UCSD-AML1 (cell line): ENCODE results near the gene KCNIP4.
"Not testable (repeated sequence)": the region's sequence is repeated elsewhere in the genome, so short reads cannot be mapped to it uniquely, and the experiment has no call there.

Source experiments
- DNase-seq: peaks from one replicate; lab custom pipeline; 2025; ENCODE audit not compliant: unreplicated experiment; lab: John Stamatoyannopoulos, UW

The KCNIP4 gene

GRCh38 chr4:20805716-20806115 is 1142.9 kb downstream of the KCNIP4 start:
- no peak for DNase-seq

GRCh38 chr4:20787940-20788665 is 1160.5 kb downstream of the KCNIP4 start:
- DNase-seq, result no peak

DNA sequence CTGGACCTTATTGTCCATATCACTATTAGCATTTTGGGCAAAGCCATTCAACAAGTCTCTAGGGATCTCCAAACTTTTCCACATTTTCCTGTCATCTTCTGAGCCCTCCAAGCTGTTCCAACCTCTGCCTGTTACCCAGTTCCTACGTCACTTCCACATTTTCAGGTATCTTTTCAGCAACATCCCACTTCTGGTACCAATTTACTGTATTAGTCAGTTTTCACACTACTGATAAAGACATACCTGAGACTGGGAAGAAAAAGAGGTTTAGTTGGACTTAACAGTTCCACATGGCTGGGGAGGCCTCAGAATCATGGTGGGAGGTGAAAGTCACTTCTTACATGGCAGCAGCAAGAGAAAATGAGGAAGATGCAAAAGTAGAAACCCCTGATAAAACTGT is 1165.4 kb downstream of the KCNIP4 start:
- not testable (repeated sequence) for DNase-seq

DNA sequence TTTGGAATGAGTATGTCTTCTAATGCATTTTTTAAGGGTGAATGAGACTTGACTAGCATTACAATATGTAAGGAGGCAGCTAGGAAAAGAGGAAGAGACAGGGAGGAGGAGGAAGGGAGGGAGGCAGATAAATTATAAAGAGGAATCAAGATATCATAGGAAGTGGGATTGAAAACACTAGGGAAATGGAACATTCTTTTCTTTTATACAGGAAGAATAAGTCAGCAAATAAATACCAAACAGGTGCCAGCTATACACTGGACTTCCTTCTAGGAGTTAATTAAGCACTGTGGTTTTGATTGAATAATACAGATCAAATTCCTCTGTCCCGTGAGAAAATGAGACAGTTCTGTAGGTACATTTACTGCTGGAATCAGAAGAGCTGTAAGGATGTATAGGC is 1169.7 kb downstream of the KCNIP4 start:
- no peak for DNase-seq

- peak; percentile 23 for DNase-seq
These were observed 1175.2 kb downstream of the KCNIP4 start for GRCh38 chr4:20773144-20773997.

DNA sequence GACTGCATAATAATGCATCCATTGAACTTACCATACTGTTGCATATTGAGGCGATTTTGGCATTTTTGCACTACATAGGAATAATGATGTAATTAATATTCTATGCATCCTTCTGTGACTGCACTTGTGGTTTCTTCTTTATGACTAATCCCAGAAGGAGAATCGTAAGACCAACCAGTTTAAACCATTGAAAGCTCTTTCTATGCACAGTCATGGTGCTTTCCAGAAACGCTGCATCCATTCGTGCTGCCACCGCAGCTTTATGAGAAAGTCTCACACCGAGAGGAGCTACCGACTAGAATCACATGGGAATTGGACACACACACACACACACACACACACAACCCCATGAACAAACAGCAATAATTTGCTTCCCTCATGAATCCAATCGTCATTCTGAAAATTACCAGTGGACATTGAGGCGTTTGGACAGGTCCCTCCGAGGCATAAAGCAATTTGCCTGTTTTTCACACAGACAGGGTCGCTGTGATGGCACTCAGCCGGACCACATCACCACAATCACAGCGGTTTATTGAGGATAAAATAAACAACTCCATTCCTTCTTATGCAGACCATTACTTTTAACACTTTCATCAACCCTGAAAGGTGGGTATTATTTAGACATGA is 1184.1 kb downstream of the KCNIP4 start:
- no peak for DNase-seq

GRCh38 chr4:20761826-20762225 is 1186.7 kb downstream of the KCNIP4 start:
- no peak for DNase-seq

DNA sequence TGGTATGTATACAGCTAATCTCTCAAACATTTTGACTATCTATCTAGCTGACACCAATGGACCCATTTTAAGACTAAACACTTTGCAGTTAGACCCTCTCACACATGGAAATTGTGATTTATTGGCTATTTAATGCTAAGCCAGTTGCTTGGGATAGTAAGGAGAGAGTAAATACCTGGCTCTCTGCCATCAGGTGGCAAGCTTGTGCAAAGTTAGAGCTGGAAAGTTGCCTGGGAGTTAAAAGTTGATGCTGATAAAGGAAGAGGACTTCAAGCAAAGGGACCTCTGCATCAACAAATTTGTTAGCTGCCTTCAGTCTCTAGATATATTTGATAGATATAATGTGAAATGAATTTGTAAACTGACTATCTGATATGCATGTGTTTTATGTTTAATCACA is 1187.2 kb downstream of the KCNIP4 start:
- no peak for DNase-seq

DNA sequence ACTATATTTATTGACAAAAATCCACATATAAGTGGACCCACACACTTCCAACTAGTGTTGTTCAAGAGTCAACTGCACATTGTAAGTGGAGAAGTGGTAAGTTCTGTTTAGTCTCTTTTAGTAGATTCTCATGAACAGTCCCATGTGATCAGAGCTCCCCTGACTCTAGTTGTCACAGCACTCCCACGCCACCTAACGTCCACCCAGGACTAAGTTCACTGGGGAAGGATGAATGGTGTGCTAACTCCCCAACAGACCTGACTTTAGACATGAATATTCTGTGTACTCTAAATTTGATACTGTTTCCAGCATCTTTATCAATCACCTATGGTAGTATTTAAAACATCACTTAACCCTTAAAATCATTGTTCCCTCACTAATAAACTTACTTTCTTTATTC is 1188.5 kb downstream of the KCNIP4 start:
- peak; percentile 16 for DNase-seq

GRCh38 chr4:20754036-20754435 is 1194.5 kb downstream of the KCNIP4 start:
- DNase-seq, result no peak

- no peak for DNase-seq
These were observed 1195.9 kb downstream of the KCNIP4 start for GRCh38 chr4:20752641-20753040.

- DNase-seq, result not testable (repeated sequence)
These were observed 1202.6 kb downstream of the KCNIP4 start for GRCh38 chr4:20746000-20746399.

- DNase-seq, result no peak
These were observed 1212.6 kb downstream of the KCNIP4 start for GRCh38 chr4:20735931-20736330.

- no peak for DNase-seq
These were observed 1223.7 kb downstream of the KCNIP4 start for GRCh38 chr4:20724915-20725314.

DNA sequence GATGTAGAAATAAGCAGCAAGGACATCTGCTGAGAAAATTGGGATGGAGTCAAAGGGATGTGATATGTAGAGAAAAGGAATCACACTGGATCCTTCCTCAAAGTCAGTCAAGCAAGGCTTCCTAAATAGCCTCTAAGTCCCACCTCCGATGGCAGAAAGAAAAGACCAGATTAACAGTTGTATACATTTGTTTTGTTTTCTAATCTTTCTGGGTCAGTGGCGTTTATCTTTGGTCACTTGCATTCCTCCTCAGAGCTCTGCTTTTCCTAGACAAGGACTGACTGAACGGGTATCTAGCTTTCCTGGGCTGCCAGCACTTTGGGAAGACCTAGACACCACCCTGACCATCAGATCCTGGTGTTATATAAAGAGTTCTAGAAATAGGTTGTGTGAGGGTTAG is 1225.1 kb downstream of the KCNIP4 start:
- DNase-seq, result no peak

GRCh38 chr4:20723019-20723418 is 1225.6 kb downstream of the KCNIP4 start:
- no peak for DNase-seq

- DNase-seq, result no peak
These were observed 1237.2 kb downstream of the KCNIP4 start for GRCh38 chr4:20711335-20711734.

DNA sequence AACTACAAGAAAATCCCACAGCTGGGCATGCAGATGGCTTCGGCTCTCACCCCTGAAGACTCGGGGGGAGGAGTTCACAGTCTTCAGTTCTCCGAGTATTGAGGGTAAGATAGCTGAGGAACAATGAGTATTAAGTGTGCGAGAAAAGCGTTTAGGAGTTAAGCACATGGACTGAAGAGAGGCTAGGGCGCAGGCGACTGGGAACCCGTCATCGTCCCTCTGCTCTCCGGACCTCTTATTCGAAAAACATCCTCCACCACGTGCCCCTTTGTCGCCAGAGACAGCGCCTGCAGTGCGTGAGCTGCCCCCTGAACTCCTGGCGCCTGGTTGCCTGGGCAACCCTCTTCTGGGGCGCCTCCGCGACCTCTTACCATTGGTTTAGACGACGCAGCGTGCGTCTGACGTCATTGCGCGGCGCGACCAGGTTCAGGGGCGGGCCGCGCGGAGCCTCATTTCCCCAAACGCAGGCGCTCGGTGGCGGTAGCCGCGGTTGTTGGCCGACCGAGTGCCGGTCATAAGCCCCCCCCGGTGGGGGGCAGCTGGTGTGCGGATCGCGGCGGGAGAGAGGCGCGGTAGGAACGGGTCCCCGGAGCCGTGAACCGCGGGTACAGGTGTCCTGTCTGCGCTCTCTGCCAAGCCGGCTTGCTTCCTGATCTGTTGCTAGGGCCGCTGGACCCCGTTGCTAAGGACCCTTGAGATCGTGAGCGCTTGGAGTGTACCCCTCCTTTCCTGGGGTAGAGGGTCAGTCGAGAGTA is 1248.4 kb downstream of the KCNIP4 start, which contains the start of gene PACRGL:
PACRGL (plus strand) TSS at position 452 of the 755 bp plus-strand sequence. CDS start 4,024 bp downstream, outside the sequence.
- DNase-seq, result peak; percentile 92

DNA sequence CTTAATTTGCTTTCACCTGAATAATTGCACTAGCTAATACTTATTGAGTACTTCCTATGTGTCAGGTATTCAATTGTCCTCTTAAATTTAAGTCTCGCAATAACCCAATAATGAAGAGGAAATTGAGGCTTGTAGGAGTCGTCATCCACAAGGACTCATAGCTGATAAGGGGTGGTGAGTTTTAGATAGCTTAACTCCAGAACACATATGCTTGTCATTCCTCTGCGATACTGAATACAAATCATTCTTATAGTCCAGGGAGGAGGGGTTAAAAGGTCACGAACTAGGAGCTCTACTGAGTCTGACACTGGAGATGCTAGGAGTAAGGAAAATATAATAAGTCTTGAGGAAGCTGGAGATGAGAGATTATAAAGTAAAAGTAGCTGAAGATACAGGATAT is 1249.8 kb downstream of the KCNIP4 start:
- no peak for DNase-seq

- no peak for DNase-seq
These were observed 1250.2 kb downstream of the KCNIP4 start for GRCh38 chr4:20698382-20698781.

DNA sequence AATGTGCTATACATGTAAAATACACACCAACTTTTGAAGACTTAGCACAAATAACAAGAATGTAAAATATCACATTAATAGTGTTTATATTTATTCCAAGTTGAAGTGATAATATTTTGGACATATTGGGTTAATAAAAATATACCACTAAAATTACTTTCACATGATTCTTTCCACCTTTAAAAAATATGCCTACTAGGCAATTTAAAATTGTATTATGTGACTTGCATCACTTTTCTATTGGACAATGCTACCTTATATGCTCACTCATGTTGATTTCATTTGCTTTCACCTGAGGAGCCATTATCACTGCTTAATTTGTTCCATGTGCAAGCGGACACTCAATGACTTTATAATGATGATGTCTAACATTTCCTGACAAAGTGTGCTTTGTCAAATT is 1251.8 kb downstream of the KCNIP4 start:
- DNase-seq, result no peak
